Uterus (tissue), 4 donors: ENCODE data around the gene DNAJC21. TPM values are rescaled to one million over a fixed set of nuclear protein-coding genes. Genes with fewer than 3 reads are reported as not detected.

Source experiments
- DNase-seq, 2 donors: peaks; one replicate each; pipeline ENCODE4 v3.0.0-alpha.2; 2019 to 2020
- H3K27ac ChIP-seq, 2 donors: fragments of 200-600 bp; sonication (generic); 1 replicate in 1 of 2; 2 replicates in 1 of 2; pipeline ENCODE4 v1.5.1; 2016 to 2018
- H3K27me3 ChIP-seq, 2 donors: fragments of 200-600 bp; sonication (generic); one replicate each; pipeline ENCODE4 v1.5.1; 2018 to 2019; ENCODE audit warnings: control low read depth in 1 of 2
- H3K36me3 ChIP-seq, 2 donors: fragments of 200-600 bp; sonication (generic); one replicate each; pipeline ENCODE4 v1.5.1; 2019; ENCODE audit warnings: control low read depth in 1 of 2
- H3K4me1 ChIP-seq, 2 donors: fragments of 200-600 bp; sonication (generic); one replicate each; pipeline ENCODE4 v1.5.1; 2018 to 2019; ENCODE audit warnings: control low read depth in 1 of 2
- H3K4me3 ChIP-seq, 2 donors: fragments of 200-600 bp; sonication (generic); 1 replicate in 1 of 2; 2 replicates in 1 of 2; pipeline ENCODE4 v1.5.1; 2018 to 2019; ENCODE audit warnings: mild to moderate bottlenecking in 1 of 2
- H3K9me3 ChIP-seq, 2 donors: fragments of 200-600 bp; sonication (generic); one replicate each; pipeline ENCODE4 v1.5.1; 2019; ENCODE audit warnings: control low read depth in 1 of 2
- CTCF ChIP-seq, 4 experiments: fragments of 200-600 bp in 2 of 4; fragments of 450-650 bp in 2 of 4; sonication (generic) in 2 of 4; IDR thresholded peaks; one replicate each; pipeline ENCODE4 v1.5.1; 2016 to 2019; ENCODE audit warnings: antibody characterized with exemption in 4 of 4, mild to moderate bottlenecking in 2 of 4, moderate library complexity in 1 of 4
- POLR2A ChIP-seq, 2 donors: fragments of 450-650 bp; IDR thresholded peaks; one replicate each; pipeline ENCODE4 v1.6.1; 2016; ENCODE audit warnings: antibody characterized with exemption in 2 of 2, mild to moderate bottlenecking in 1 of 2, moderate library complexity in 1 of 2
- intact Hi-C: fragments of 100-400 bp; cut with DNase I; formaldehyde crosslinking; loops from one replicate; pipeline ENCODE4 v1.15.1; 2023; ENCODE audit warnings: low total_unique reads
- total RNA-seq, 4 donors: library from RNA; depleted of rRNA in 3 of 4; stranded (reverse); fragments of >200 nt in 3 of 4; gene quantifications; one replicate each; pipeline versions ENCODE4 v1.1.0 to v1.2.4, GENCODE V29; 2014 to 2023
- donor health status: DM: yes; HTN: yes; CAD: no.

Gene DNAJC21
- total RNA-seq = 10 to 100 TPM; 15.9 to 55.4 (median 44.0) TPM

DNA sequence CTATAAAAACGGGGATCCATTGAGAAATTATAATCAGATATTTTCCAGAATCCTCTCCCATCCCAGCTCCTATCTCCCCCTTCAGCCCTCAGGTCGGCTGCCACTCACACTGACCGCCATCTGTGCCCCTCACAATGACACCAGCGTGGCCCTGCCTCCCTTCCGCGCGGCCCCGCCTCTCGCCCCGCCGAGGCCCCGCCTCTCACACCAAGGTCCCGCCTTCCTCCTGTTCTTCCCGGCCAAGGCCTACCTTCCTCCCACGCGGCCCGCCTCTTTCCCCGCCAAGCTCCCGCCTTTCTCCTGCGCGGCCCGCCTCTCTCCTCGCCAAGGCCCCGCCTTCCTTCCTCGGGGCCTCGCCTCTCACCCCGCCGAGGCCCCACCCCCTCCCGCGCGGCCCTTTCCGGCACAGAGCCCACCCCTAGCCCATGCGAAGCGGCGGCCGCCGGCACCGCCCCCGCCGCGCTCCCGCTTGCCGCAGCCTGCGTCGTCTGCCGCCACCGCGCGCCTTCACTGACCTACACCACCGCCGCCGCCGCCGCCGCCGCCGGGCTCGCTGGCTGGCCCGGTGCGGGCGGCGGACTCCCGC is at the start of gene DNAJC21:
DNAJC21 (plus strand) TSS at position 426 of the 586 bp plus-strand sequence. CDS start 261 bp downstream, outside the sequence.
- H3K4me3 ChIP-seq = peak within 1 kb of the TSS; percentile 71 to 95
- no peaks in the 10 kb centered on the region for H3K27me3 ChIP-seq
- no peaks in the 10 kb centered on the region for H3K36me3 ChIP-seq
- H3K4me1 ChIP-seq = no peaks in the 10 kb centered on the region
- intact Hi-C loops = no loop called here
- peak; percentile 98 to 99 for DNase-seq
- H3K27ac ChIP-seq = peak within 1 kb of the TSS; percentile 89 to 91
- peak; percentile 23 to 34 for TF ChIP-seq POLR2A (IDR thresholded peaks at IDR 0.05)
- TF ChIP-seq CTCF (IDR thresholded peaks at IDR 0.05) = no peak
- no peaks in the 10 kb centered on the region for H3K9me3 ChIP-seq

- peaks cover 0 to 6% of the 10 kb centered on the region in 2 donors for H3K9me3 ChIP-seq
- H3K4me1 ChIP-seq = no peaks in the 10 kb centered on the region
- H3K27ac ChIP-seq = no peak overlapping the region
- H3K4me3 ChIP-seq = no peak overlapping the region
- intact Hi-C loops = no loop called here
- H3K36me3 ChIP-seq = no peaks in the 10 kb centered on the region
- TF ChIP-seq POLR2A (IDR thresholded peaks at IDR 0.05) (no peak), CTCF (IDR thresholded peaks at IDR 0.05) (no peak)
- no peak for DNase-seq
- H3K27me3 ChIP-seq = no peaks in the 10 kb centered on the region
These were observed 48.1 kb upstream of the DNAJC21 start for GRCh38 chr5:34881246-34881645.

GRCh38 chr5:34886392-34887119 is 42.8 kb upstream of the DNAJC21 start:
- H3K27ac ChIP-seq = no peak overlapping the region
- no peaks in the 10 kb centered on the region for H3K27me3 ChIP-seq
- no peak overlapping the region for H3K4me3 ChIP-seq
- TF ChIP-seq POLR2A (IDR thresholded peaks at IDR 0.05) = no peak
- no peak for TF ChIP-seq CTCF (IDR thresholded peaks at IDR 0.05)
- H3K4me1 ChIP-seq = no peaks in the 10 kb centered on the region
- H3K36me3 ChIP-seq = no peaks in the 10 kb centered on the region
- no peaks in the 10 kb centered on the region for H3K9me3 ChIP-seq
- no peak for DNase-seq
- intact Hi-C loops = no loop called here

GRCh38 chr5:34889394-34889793 is 40.0 kb upstream of the DNAJC21 start:
- Histone ChIP-seq H3K36me3 (no peaks in the 10 kb centered on the region), H3K27me3 (no peaks in the 10 kb centered on the region)
- intact Hi-C loops = no loop called here

More at GRCh38 chr5:34889394-34889793, 40.0 kb upstream of the DNAJC21 start:
- Histone ChIP-seq H3K4me1 (no peaks in the 10 kb centered on the region), H3K27ac (no peak overlapping the region), H3K4me3 (no peak overlapping the region), H3K9me3 (no peaks in the 10 kb centered on the region)
- TF ChIP-seq POLR2A (IDR thresholded peaks at IDR 0.05) (no peak), CTCF (IDR thresholded peaks at IDR 0.05) (no peak)
- no peak for DNase-seq
